Lower lobe of right lung (tissue), 2 donors: ENCODE measurements around the gene C16orf74. TPM values are rescaled to one million over a fixed set of nuclear protein-coding genes. Genes with fewer than 3 reads are reported as not detected.

Source experiments
- ATAC-seq, 2 donors: fragments of 200-7000 bp; cut with Tn5 transposase; one replicate each; pipeline ENCODE4 v1.9.1; 2020 to 2022; ENCODE audit warnings: mild to moderate bottlenecking in 2 of 2, moderate library complexity in 2 of 2
- DNase-seq: peaks from one replicate; pipeline ENCODE4 v3.0.0-alpha.2; 2020
- H3K27ac ChIP-seq: fragments of 200-600 bp; one replicate; pipeline ENCODE4 v1.8.0; 2022
- H3K27me3 ChIP-seq: fragments of 200-600 bp; one replicate; pipeline ENCODE4 v1.8.0; 2022; ENCODE audit warnings: low read depth
- H3K36me3 ChIP-seq: fragments of 200-600 bp; one replicate; pipeline ENCODE4 v1.8.0; 2022; ENCODE audit warnings: mild to moderate bottlenecking
- H3K4me1 ChIP-seq: fragments of 200-600 bp; one replicate; pipeline ENCODE4 v1.8.0; 2022
- H3K4me3 ChIP-seq: fragments of 200-600 bp; one replicate; pipeline ENCODE4 v1.8.0; 2022; ENCODE audit warnings: mild to moderate bottlenecking
- H3K9me3 ChIP-seq: fragments of 200-600 bp; one replicate; pipeline ENCODE4 v1.8.0; 2022
- intact Hi-C: fragments of 100-400 bp; cut with DNase I; formaldehyde crosslinking; loops from one replicate; pipeline ENCODE4 v1.11.0; 2022
- total RNA-seq: library from RNA; stranded (reverse); fragmentation: NEBNext Ultra II Directional; extraction: Animal tissue kit (Norgen Biotek cat#: 25700); gene quantifications from one replicate; pipeline ENCODE4 v1.2.1, GENCODE V29; 2021
- TF ChIP-seq, protein P1 (sequence below): fragments of 200-600 bp; IDR thresholded peaks from one replicate; pipeline ENCODE4 v1.8.0; 2022; ENCODE audit warnings: antibody characterized with exemption, mild to moderate bottlenecking
- donor health status: DM: no; HTN: yes; CAD: no; lungs with severe emphysema.

The C16orf74 gene
- total RNA-seq, 1 donor from 2014 or later = 1.5 TPM

DNA sequence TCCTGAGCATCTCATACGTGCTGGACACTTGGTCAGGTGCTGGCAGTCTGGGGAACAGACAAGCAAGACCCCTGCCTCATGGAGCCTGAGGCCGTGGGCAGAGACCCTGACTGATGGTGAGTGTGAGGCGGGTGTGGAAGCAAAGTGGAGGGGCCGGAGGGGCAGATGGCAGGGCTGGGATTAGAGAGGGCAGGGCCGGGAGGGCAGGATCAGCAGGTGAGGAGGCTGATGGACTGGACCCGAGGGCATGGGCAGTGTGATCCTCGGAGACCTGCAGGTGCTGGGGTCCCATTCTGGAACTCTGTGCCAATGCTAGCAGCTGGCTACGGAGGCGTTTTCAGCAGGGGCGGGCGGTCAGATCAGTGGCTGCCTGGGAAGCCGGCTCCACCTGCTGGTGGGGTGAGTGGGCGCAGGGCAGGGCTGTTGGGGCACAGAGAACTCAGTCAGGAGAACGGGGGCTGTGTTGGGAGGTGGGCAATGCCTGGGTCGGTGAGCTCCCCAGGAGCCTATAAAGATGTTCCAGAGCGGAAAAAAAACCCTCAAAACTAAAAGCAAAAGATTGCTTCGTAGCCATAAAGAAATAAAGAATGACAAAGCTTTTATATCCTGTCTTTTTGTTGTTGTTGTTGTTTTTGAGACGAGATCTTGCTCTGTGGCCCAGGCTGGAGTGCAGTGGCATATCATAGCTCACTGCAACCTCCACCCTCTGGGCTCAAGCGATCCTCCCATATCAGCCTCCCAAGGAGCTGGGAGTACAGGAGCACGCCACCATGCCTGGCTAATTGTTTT lies 8.9 kb upstream of the C16orf74 start:
- no peak overlapping the region for H3K27ac ChIP-seq
- peak; percentile 75 for DNase-seq
- H3K27me3 ChIP-seq = peaks cover 16% of the 10 kb centered on the region
- H3K9me3 ChIP-seq = no peaks in the 10 kb centered on the region
- intact Hi-C loops = no loop called here
- H3K4me1 ChIP-seq = peaks cover 4% of the 10 kb centered on the region
- H3K36me3 ChIP-seq = no peaks in the 10 kb centered on the region
- TF ChIP-seq, protein P1, sequence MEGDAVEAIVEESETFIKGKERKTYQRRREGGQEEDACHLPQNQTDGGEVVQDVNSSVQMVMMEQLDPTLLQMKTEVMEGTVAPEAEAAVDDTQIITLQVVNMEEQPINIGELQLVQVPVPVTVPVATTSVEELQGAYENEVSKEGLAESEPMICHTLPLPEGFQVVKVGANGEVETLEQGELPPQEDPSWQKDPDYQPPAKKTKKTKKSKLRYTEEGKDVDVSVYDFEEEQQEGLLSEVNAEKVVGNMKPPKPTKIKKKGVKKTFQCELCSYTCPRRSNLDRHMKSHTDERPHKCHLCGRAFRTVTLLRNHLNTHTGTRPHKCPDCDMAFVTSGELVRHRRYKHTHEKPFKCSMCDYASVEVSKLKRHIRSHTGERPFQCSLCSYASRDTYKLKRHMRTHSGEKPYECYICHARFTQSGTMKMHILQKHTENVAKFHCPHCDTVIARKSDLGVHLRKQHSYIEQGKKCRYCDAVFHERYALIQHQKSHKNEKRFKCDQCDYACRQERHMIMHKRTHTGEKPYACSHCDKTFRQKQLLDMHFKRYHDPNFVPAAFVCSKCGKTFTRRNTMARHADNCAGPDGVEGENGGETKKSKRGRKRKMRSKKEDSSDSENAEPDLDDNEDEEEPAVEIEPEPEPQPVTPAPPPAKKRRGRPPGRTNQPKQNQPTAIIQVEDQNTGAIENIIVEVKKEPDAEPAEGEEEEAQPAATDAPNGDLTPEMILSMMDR = peak; percentile 38
- peak; percentile 54 to 62 for ATAC-seq
- no peak overlapping the region for H3K4me3 ChIP-seq

DNA sequence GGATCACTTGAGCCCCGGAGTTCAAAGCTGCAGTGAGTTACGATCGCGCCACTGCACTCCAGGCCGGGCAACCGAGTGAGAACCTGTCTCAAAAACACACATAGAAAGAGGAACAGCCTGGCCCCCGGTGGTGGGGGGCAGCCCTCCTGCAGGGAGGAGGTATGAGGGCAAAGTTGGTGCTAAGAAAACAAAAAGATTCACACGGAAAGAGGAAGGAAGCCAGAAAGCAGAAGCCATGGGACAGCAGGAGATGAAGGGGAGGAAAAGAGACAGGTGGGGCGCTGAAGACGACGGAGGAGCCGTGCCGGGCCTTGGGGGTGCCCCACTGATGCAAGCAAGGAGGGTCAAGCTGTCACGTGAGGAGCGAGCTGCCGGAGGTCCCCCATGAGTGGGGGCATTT lies 8.2 kb upstream of the C16orf74 start:
- intact Hi-C loops = no loop called here
- Histone ChIP-seq H3K4me3 (no peak overlapping the region), H3K27ac (no peak overlapping the region), H3K27me3 (peaks cover 16% of the 10 kb centered on the region), H3K9me3 (no peaks in the 10 kb centered on the region), H3K4me1 (peaks cover 4% of the 10 kb centered on the region), H3K36me3 (no peaks in the 10 kb centered on the region)
- TF ChIP-seq, protein P1 = no peak
- no peak for DNase-seq
- peak; percentile 25 to 41 for ATAC-seq

DNA sequence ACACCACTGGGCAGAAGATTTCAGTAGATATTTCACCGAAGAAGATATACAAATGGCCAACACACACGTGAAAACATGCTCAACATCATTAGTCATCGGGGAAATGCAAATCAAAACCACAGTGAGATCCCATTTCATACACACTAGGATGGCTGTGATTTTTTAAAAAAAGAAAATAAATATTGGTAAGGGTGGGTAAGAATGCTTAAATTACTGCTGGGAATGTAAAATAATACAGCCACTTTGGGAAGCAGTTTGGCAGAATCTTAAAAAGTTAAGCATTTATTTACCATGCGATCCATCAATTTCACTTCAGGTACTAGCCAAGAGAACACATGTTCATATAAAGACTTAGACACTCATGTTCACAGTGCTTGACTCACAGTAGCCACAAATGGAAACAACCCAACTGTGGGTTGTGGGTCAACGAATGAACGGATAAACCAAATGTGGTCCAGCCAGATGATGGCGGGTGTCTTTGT lies 6.5 kb upstream of the C16orf74 start:
- Histone ChIP-seq H3K4me3 (no peak overlapping the region), H3K9me3 (no peaks in the 10 kb centered on the region), H3K27me3 (peaks cover 4% of the 10 kb centered on the region), H3K36me3 (no peaks in the 10 kb centered on the region), H3K4me1 (peaks cover 5% of the 10 kb centered on the region), H3K27ac (no peak overlapping the region)
- ATAC-seq (no peak), DNase-seq (no peak)
- intact Hi-C loops = no loop called here
- TF ChIP-seq, protein P1 = no peak

DNA sequence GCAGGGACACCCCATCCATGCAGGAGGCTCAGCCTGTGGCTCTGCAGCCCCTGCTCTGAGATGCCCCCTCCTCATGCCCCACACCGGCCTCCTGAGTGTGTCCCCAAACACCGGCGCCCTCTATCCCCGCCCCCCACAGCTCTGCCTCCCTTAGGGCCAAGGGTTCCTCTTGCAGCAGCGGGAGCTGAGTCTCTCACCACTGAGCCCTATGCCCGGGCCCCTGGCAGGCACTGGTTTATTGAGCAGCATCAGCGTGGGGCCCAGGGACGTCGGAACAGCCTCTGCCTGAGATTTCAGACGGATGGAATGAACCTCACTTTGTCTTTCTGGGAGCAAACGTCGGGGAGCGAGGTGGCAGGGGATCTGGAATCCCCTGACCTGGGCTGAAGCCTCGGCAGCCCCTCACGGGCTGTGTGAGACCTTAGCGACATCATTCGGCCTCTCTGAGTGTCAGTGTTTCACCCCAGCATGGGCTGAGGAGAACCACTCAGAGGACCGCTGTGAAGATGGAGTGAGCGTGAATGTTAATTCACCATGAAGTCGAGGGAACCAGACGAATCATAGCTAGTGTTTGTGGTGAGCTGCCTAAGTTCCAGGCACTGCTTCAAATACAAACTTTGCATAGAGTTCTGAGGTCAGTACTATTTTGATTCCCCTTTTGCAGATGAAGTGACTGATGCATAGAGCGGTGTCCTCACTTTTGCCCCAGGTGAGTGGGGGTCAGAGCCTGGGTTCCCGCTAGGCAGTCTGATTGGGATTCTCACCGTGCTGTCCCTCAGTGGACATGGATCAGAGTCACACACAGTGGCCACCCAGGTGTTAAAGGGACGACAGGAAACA lies 5.3 kb upstream of the C16orf74 start:
- Histone ChIP-seq H3K9me3 (no peaks in the 10 kb centered on the region), H3K4me1 (peaks cover 13% of the 10 kb centered on the region), H3K36me3 (no peaks in the 10 kb centered on the region), H3K4me3 (no peak overlapping the region), H3K27me3 (peaks cover 4% of the 10 kb centered on the region), H3K27ac (no peak overlapping the region)
- intact Hi-C loops = no loop called here
- TF ChIP-seq, protein P1 = no peak
- peak; percentile 28 for DNase-seq
- ATAC-seq = no peak

DNA sequence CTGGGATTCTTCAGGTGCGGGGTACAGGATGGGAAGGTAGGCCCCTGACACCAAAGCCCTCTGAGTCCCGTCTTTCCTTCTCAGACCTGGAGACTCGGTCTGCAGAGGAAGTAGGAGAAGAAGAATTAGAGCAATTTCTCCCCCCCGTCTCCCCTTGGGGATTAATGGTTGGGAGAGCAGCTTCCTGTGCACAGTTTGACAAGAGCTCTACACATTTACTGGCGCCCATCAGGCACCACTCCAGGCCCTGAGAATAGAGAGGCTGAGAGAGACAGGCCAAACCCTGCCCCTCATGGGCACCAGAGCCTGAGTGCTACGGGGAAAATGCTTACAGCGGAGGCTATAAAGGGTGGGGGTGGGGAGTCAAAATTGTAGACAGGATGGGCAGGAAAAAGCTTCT lies 3.5 kb upstream of the C16orf74 start:
- H3K4me3 ChIP-seq = no peak overlapping the region
- H3K27ac ChIP-seq = no peak overlapping the region
- intact Hi-C loops = no loop called here
- DNase-seq (no peak), ATAC-seq (no peak)
- peaks cover 25% of the 10 kb centered on the region for H3K4me1 ChIP-seq
- peaks cover 5% of the 10 kb centered on the region for H3K27me3 ChIP-seq
- TF ChIP-seq, protein P1 = no peak
- no peaks in the 10 kb centered on the region for H3K36me3 ChIP-seq
- H3K9me3 ChIP-seq = no peaks in the 10 kb centered on the region
